Activated CD4-positive, alpha-beta memory T cell treated with anti-CD3 and anti-CD28 coated beads for 36 hours (primary cell): Measurements from ENCODE around the gene POLR2J3. TPM values are rescaled to one million over a fixed set of nuclear protein-coding genes. Genes with fewer than 3 reads are reported as not detected.
"Not testable (repeated sequence)": the region's sequence is repeated elsewhere in the genome, so short reads cannot be mapped to it uniquely, and the experiment has no call there.

Source experiments
- CTCF ChIA-PET: fragments of 350-600 bp; sonication (Branson Sonifier 250); formaldehyde crosslinking; loops from one replicate; lab custom pipeline; 2021; ENCODE audit warnings: antibody characterized with exemption, inconsistent platforms; lab: Charles Lee
- POLR2A ChIA-PET: fragments of 350-600 bp; sonication (Branson Sonifier 250); formaldehyde crosslinking; loops from one replicate; lab custom pipeline; 2021; ENCODE audit warnings: antibody characterized with exemption; lab: Charles Lee
- DNase-seq: peaks from one replicate; pipeline ENCODE4 v3.0.0-alpha.2; 2020
- H3K27ac Mint-ChIP-seq: one replicate; pipeline ENCODE4 v1.8.0; 2021; ENCODE audit warnings: mixed read lengths
- H3K27me3 Mint-ChIP-seq: one replicate; pipeline ENCODE4 v1.8.0; 2021; ENCODE audit warnings: mixed read lengths
- H3K36me3 Mint-ChIP-seq: one replicate; pipeline ENCODE4 v1.8.0; 2021; ENCODE audit warnings: mixed read lengths
- H3K4me1 Mint-ChIP-seq: one replicate; pipeline ENCODE4 v1.8.0; 2021; ENCODE audit warnings: low read depth, mixed read lengths
- H3K4me3 Mint-ChIP-seq: one replicate; pipeline ENCODE4 v1.8.0; 2021; ENCODE audit warnings: mild to moderate bottlenecking, mixed read lengths
- H3K9me3 Mint-ChIP-seq: one replicate; pipeline ENCODE4 v1.8.0; 2021; ENCODE audit warnings: mixed read lengths
- intact Hi-C: fragments of 100-400 bp; cut with micrococcal nuclease; formaldehyde crosslinking; loops from one replicate; pipeline ENCODE4 v1.15.1; 2023
- total RNA-seq, 2 experiments: library from RNA; stranded (reverse); gene quantifications; one replicate each; pipeline ENCODE4 v1.2.3, GENCODE V29; 2021

The POLR2J3 gene
- total RNA-seq, 2 experiments from 2014 or later = 16.6 to 19.2 TPM

DNA sequence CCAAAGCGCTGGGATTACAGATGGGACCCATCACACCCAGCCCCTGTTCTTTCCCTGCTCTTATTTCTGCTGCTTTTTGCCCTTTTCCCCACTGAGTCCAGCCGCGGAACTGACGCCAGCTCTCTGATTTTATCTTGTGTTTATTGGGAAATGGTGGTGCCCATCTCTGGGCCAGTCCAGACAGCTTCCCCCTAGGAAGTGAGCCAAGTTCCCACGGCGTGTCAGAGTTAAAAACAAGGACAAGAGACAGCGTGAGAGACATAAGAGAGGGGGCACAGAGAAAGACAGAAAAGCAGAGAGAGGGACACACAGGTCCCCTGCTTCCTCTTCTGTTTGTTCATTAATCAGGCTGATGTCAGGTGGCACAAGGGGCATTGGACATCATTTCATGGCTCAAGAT, 40.8 kb downstream of the POLR2J3 start:
- DNase-seq, H3K27me3 Mint-ChIP-seq, H3K27ac Mint-ChIP-seq, H3K9me3 Mint-ChIP-seq, H3K4me3 Mint-ChIP-seq, H3K36me3 Mint-ChIP-seq, intact Hi-C loops, CTCF ChIA-PET, POLR2A ChIA-PET, H3K4me1 Mint-ChIP-seq: not testable (repeated sequence)

DNA sequence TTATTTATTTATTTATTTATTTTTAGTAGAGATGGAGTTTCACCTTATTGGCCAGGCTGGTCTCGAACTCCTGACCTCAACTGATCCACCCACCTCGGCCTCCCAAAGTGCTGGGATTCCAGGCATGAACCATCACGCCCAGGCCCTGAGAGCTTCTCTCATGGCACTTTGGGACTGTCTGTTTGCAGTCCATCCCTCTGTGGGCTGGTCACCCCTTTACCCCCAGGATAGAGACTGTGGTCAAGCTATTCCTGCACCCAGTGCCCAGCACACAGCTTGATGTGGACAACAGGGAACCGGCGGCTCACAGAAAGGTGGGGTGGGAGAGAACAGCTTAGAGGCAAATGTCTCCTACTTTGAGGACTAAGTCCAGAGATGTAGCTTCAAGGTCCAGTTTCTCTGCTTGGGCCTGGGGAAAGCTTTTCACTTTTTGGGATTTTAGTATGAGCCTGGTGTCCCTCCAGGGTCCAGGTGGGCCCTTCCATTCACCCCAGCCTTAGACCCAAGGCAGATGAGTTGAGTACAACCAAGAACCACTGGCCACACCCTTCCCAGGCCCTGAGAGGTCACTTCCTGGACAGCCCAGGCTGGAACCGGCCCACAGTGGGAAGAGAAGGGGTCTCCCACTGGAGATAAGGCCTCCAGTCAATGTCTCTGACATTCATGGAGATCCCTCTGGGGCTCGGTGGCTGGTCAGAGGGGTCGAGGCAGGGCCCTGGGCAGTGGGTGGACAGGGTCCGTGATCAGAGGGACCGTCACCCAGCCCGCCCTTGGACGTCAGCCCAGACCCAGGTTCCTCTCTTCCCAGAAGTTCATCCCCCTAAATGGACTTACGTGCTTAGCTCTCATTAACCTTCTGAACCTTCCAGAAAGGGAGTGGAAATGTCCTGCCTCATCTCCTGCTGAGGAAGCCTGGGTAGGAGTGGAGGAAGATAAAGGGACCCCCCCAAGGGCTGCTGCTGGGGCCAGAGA, 44.3 kb downstream of the POLR2J3 start:
- POLR2A ChIA-PET, H3K36me3 Mint-ChIP-seq, H3K4me1 Mint-ChIP-seq, H3K27ac Mint-ChIP-seq, H3K27me3 Mint-ChIP-seq, DNase-seq, H3K4me3 Mint-ChIP-seq, intact Hi-C loops, CTCF ChIA-PET, H3K9me3 Mint-ChIP-seq: not testable (repeated sequence)

DNA sequence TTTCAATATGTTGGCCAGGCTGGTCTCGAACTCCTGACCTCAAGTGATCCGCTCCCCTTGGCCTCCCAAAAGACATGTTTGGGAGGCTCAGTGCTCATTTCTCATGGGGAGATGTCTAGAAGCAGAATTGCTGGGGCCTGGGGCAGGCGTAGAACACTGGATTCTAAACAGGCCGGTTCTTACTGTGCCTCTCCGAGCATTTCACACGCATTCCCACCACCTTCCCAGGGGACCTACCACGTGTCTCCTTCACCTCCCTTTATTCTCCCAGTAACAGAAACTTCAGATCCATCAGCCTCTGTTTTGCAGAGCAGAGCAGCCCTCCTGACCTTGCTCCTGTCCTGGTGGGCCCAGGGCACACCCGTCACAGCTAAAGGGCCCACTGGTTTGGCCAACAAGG, 45.2 kb downstream of the POLR2J3 start:
- H3K27ac Mint-ChIP-seq, H3K9me3 Mint-ChIP-seq, H3K4me3 Mint-ChIP-seq, H3K36me3 Mint-ChIP-seq, DNase-seq, POLR2A ChIA-PET, H3K4me1 Mint-ChIP-seq, H3K27me3 Mint-ChIP-seq, intact Hi-C loops, CTCF ChIA-PET: not testable (repeated sequence)

DNA sequence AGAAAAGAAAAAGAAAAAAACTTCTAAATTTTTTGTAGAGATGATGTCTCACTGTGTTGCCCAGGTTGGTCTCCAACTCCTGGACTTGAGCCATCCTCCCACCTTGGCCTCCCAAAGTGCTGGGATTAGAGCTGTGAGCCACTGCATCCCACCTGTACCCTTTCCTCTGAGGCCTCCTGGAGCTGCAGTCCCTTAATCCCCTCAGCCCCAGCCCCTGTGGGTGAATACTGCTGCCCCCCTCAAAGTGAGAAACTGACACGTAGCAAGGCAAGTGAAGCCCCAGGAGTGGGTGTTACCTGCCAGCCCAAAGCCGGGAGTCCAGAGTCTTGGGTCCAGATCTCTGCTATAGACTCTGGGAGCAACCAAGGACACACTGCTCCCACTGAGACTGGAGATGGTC, 47.6 kb downstream of the POLR2J3 start:
- CTCF ChIA-PET, H3K4me1 Mint-ChIP-seq, H3K9me3 Mint-ChIP-seq, H3K36me3 Mint-ChIP-seq, POLR2A ChIA-PET, H3K27ac Mint-ChIP-seq, DNase-seq, H3K4me3 Mint-ChIP-seq, H3K27me3 Mint-ChIP-seq, intact Hi-C loops: not testable (repeated sequence)

DNA sequence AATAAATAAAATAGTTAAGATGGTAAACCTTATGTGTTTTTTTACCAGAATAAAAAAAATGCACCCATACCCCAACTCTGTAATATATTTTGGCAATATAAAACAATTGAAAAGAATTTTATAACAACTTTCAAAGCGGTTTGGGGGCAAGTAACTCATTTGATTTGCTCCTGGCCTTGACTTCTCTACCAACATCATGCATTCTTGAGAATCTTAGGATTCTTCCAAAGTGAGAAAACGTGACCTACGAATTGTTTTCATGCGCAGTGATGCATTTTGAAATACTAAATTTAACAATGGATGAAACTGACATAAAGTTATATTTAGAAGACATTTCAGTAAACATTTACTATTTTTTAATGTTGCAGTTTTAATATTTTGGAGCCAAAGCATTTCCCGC, 51.6 kb downstream of the POLR2J3 start:
- H3K36me3 Mint-ChIP-seq, CTCF ChIA-PET, intact Hi-C loops, DNase-seq, H3K4me1 Mint-ChIP-seq, H3K4me3 Mint-ChIP-seq, H3K27me3 Mint-ChIP-seq, POLR2A ChIA-PET, H3K9me3 Mint-ChIP-seq, H3K27ac Mint-ChIP-seq: not testable (repeated sequence)

DNA sequence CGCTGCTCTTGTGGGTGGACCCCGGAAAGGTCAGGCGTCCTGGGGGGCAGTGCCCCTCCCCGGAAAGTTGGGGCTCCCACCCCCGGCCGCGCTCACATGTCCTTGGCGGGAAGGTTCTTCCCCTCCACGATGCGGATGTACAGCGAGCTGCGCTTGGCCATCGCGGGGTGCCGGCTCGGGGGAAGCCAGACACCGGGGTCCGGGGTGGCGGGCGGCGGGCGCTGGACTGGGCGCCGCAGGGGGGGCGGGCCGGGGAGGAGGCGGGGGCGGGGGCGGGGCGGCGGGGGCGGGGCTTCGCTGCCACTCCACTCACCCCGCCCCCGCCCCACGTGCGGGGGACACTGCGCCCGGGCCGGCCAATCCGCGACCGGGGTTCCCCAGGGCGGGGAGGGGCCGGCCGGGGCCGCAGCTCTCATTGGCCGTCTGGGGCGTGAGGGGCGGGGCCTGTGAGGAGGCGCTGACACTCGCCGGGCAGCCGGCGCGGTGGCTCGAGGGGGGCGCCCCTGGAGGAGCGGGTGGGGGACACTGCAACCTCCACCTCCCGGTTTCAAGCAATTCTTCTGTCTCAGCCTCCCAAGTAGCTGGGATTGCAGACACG, 54.7 kb downstream of the POLR2J3 start, which contains the start of gene RASA4B:
Gene RASA4B, minus strand, starts transcription at position 228 of the 598 bp plus-strand sequence. Its CDS starts 67 bp downstream, at position 161.
- H3K27ac Mint-ChIP-seq, H3K36me3 Mint-ChIP-seq, H3K9me3 Mint-ChIP-seq, H3K27me3 Mint-ChIP-seq, POLR2A ChIA-PET, H3K4me3 Mint-ChIP-seq, H3K4me1 Mint-ChIP-seq, CTCF ChIA-PET, intact Hi-C loops: not testable (repeated sequence)
- peak; percentile 16 for DNase-seq

Other genes starting within 250 kb of the POLR2J3 start
- gene SPDYE6, start 216.1 kb downstream of the POLR2J3 start, total RNA-seq = not detected
- 10 to 100 TPM; 20.8 to 22.6 TPM for gene PRKRIP1, start 176.2 kb downstream of the POLR2J3 start, total RNA-seq
- 10 to 100 TPM; 28.7 to 31.5 TPM for gene ORAI2, start 139.0 kb downstream of the POLR2J3 start, total RNA-seq
- 1 to 10 TPM; 7.7 to 7.8 TPM for gene ALKBH4, start 107.7 kb downstream of the POLR2J3 start, total RNA-seq
- 10 to 100 TPM; 16.4 to 20.0 TPM for gene LRWD1, start 107.6 kb downstream of the POLR2J3 start, total RNA-seq
- gene POLR2J, start 93.7 kb downstream of the POLR2J3 start, total RNA-seq = 10 to 100 TPM; 44.4 to 44.7 TPM
- 10 to 100 TPM; 10.2 to 10.4 TPM for gene RASA4B, start 54.8 kb downstream of the POLR2J3 start, total RNA-seq
- 1 to 10 TPM; 5.8 to 8.2 TPM for gene UPK3BL2, start 28.9 kb downstream of the POLR2J3 start, total RNA-seq
- not detected for gene SPDYE2, start 21.4 kb downstream of the POLR2J3 start, total RNA-seq
- gene RASA4, start 44.2 kb upstream of the POLR2J3 start, total RNA-seq = 10 to 100 TPM; 25.2 to 26.8 TPM
- 1 to 10 TPM; 9.0 to 9.6 TPM for gene UPK3BL1, start 70.2 kb upstream of the POLR2J3 start, total RNA-seq
- gene SPDYE2B, start 77.7 kb upstream of the POLR2J3 start, total RNA-seq = not detected
- gene POLR2J2, start 99.1 kb upstream of the POLR2J3 start, total RNA-seq = 1 to 10 TPM; 4.5 to 5.0 TPM
- 1 to 10 TPM; 4.6 to 7.6 TPM for gene FAM185A, start 176.4 kb upstream of the POLR2J3 start, total RNA-seq